T1000 (cell line): ENCODE data around the gene ZMYM5.
"Not testable (repeated sequence)": the region's sequence is repeated elsewhere in the genome, so short reads cannot be mapped to it uniquely, and the experiment has no call there.

Source experiments
- DNase-seq: peaks from one replicate; lab custom pipeline; 2025; ENCODE audit warnings: mixed read lengths; lab: John Stamatoyannopoulos, UW

The ZMYM5 gene

DNA sequence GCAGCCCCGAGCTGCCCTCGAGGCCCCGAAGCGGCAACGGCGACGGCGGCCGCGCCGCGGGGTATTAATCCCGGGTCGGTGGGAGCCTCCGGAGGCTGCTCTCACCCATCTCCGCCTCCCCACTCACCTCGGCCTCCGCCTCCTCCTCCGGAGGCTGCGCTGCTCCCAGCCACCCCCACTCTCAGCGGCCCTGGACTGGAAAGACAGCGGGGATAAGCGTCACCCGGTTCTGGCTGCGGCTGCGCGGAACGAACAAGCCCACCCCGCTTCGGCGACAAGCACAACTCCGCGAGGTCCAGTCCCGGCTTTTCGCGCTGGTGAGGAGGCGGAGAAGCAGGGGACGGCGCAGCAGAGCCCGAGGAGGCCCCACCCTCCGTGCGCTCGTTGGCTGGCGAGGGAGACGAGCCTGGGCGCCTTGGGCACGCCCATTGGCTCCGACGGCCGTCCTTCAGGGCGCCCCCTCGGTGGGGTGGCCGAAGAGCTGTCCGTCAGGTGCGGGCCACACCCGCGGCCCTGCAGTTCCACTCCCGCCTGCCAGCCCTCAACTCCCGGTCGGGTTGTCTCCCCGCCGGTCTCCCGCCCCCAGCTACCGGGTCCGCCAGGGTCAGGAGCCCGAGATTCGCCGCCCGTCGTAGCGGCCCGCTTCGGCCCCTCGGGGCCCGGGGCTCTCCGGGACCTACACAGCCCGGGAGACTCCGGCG is at the start of gene ZMYM5:
ZMYM5 (minus strand) TSS at position 327 of the 701 bp plus-strand sequence. CDS start 11,469 bp downstream, outside the sequence.
- peak; percentile 98 for DNase-seq

DNA sequence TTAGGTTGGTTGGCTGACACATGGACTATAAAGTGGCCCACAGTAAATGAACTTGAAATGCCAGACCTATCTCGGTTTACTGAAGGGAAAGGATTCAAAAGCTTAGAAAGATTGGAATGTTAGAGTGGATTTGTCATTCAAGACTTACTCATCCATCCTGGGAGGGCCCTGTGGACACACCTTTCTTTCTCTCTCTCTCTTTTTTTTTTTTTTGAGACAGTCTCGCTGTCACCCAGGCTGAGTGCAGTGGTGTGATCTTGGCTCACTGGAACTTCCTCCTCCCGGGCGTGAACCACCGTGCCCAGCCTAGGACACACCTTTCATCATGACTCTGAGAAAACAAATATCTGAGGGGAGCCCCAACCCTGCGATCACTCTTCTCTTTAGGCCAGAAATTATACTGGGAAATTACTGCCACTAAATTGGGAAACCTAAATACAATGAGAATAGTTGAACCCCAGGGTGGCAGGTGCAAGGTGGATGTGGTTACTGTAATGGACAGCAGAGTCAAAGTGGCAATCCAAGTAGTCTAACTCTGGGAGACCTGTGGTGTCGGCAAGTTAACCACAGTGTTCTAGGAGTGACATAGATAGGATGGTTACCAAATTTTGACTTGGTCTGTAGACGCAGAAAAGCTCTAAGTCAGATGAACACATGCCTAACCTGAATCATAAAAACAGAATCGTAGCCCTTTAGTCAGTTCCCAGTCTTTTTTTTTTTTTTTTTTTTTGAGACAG is 47.1 kb upstream of the ZMYM5 start:
- no peak for DNase-seq

- no peak for DNase-seq
These were observed 45.0 kb upstream of the ZMYM5 start for GRCh38 chr13:19908350-19908986.

DNA sequence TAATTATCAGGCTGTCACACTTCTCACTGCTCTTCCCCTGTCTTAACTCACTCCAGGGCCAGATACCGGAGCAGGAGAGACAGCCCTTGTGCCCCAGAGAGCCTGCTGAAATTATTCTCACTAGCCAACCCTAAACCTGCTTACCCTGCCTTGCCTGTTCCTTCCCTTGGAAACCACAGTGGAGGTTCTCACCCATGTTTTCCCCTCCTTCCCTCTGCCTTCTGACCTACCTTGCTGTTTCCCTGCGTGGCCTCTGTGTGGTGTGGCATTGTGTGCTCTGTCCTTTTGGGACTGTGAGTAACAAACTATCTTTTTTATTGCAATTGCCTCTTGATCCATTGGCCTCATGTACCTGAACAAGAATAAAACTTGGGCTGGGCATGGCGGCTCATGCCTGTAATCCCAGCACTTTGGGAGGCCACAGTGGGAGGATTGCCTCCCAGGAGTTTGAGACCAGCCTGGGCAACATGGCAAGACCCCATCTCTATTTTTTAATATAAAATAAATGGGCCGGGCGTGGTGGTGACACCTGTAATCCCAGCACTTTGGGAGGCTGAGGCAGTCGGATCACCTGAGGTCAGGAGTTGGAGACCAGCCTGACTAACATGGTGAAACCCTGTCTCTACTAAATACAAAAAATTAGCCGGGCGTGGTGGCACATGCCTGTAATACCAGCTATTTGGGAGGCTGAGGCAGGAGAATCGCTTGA is 42.2 kb upstream of the ZMYM5 start:
- DNase-seq = not testable (repeated sequence)

GRCh38 chr13:19890030-19890429 is 26.6 kb upstream of the ZMYM5 start:
- no peak for DNase-seq

GRCh38 chr13:19888799-19889198 is 25.4 kb upstream of the ZMYM5 start:
- no peak for DNase-seq

DNA sequence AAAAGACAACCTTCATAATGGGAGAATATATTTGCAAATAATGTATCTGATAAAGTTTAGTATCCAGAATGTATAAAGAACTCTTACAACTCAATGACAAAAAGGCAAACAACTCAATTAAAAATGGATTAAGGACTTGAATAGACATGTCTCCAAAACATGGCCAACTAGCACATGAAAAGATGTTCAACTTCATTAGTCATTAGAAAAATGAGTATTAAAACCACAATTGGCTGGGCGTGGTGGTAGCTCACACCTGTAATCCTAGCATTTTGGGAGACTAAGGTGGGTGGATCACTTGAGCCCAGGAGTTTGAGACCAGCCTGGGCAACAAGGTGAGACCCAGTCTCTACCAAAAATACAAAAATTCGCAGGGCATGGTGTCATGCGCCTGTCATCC is 18.8 kb upstream of the ZMYM5 start:
- DNase-seq = no peak

DNA sequence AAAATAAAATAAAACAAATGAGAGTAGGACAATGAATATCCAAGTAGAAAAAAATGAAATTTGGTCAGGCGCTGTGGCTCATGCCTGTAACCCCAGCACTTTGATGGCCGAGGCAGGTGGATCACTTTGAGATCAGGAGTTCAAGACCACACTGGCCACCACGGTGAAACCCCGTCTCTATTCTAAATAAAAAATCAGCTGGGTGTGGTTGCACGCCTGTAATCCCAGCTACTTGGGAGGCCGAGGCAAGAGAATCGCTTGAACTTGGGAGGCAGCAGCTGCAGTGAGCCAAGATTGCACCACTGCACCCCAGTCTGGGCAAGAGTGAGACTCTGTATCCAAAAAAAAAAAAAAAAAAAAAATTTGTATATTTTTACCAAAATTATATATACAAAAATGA is 18.2 kb upstream of the ZMYM5 start:
- DNase-seq = no peak

DNA sequence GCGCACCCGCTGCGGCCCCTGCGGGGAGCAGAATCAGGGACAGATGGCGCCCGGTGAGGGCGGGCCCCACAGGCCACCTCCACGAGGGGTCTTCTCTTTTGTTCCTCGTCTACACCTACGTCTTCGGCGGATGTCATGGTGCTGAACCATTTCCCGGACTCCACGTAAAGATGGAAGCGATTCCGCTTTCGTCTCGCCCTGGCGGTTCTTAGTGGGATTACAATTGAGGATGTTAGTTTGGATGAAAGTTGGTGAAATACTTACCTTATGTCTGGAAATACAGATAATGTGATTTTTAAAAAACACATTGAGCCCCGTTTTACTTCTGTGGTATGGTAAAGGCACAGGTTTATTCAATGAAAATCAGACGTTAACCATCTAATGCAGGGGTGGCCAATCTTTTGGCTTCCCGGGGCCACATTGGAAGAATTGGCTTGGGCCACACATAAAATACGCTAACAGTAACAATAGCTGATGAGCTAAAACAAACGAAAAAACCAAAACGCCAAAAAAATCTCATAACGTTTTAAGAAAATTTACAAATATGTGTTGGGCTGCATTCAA is 1.4 kb upstream of the ZMYM5 start:
- peak; percentile 41 for DNase-seq

- peak; percentile 61 for DNase-seq
These were observed 736 bp upstream of the ZMYM5 start for GRCh38 chr13:19864024-19864745.

GRCh38 chr13:19862481-19863313 is 752 bp downstream of the ZMYM5 start:
- DNase-seq = no peak

DNA sequence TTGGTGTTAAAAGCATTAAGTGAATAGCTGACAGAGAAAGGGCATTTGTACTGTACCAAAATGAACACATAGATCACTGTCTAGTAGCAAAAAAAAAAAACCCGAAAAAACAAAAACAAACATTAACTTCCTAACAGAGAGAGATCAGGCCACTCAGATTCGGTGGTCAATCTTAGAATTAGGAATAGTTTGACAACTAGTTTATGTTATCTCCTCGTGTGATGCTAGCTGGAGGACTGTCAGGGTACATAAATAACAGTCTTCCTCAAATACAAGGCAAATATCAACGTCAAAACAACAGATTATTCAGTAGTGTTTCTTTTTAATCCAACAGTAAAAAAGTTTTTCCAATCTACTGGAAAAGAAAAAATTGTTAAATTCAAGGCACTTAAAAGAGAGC is 1.7 kb downstream of the ZMYM5 start:
- no peak for DNase-seq

DNA sequence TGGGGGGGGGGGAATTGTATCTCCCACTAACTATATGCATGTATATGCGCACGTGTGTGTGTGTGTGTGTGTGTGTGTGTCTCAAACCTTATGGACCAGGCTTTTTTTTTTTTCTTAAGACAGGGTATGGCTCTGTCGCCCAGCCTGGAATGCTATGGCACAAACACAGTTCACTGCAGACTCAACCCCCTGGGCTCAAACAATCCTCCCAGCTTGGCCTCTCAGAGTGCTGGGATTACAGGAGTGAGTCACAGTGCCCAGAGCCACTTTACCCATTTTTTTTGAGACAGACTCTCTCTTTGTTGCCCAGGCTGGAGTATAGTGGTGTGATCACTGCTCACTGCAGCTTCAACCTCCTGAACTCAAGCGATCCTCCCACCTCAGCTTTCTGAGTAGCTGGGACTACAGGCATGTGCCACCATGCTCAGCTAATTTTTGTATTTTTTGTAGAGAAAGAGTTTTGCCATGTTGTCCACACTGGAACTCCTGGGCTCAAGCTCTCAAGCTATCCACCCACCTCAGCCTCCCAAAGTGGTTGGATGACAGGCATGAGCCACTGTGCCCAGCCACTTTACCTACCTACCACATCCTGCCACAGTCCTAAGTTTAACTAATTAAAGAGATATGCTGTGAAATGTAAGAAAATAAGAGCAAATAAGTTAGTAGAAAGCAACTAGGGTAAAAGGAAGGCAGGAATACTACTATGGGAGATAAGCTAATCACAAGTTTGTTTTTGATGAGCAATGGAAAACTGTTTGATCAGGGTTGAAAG is 2.4 kb downstream of the ZMYM5 start:
- DNase-seq = peak; percentile 60

GRCh38 chr13:19857637-19858036 is 5.8 kb downstream of the ZMYM5 start:
- not testable (repeated sequence) for DNase-seq

- no peak for DNase-seq
These were observed 10.7 kb downstream of the ZMYM5 start for GRCh38 chr13:19852766-19853165.

GRCh38 chr13:19845758-19846157 is 17.7 kb downstream of the ZMYM5 start:
- DNase-seq = peak; percentile 61

- DNase-seq = no peak
These were observed 24.6 kb downstream of the ZMYM5 start for GRCh38 chr13:19838865-19839275.

- no peak for DNase-seq
These were observed 27.0 kb downstream of the ZMYM5 start for GRCh38 chr13:19836472-19836871.

GRCh38 chr13:19834704-19835103 is 28.7 kb downstream of the ZMYM5 start:
- no peak for DNase-seq

DNA sequence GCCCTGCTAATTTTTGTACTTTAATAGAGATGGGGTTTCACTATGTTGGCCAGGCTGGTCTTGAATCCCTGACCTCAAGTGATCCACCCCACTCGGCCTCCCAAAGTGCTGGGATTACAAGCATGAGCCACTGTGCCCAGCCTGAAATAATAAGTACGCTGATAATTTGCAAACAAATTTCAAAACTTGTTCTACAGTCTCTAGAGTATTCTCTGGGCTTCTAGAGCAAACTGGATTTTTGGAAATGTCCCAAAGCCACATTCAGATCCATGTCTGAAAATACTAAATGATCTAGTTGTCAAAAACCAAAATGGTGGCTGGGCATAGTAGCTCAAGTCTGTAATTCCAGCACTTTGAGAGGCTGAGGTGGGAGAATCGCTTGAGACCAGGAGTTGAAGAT is 40.8 kb downstream of the ZMYM5 start:
- no peak for DNase-seq
